Measurements from ENCODE around the gene NEUROD4. TPM values are rescaled to one million over a fixed set of nuclear protein-coding genes. Genes with fewer than 3 reads are reported as not detected.

NEUROD4 gene
- total RNA-seq, 1 donor from 2014 or later = not detected

DNA sequence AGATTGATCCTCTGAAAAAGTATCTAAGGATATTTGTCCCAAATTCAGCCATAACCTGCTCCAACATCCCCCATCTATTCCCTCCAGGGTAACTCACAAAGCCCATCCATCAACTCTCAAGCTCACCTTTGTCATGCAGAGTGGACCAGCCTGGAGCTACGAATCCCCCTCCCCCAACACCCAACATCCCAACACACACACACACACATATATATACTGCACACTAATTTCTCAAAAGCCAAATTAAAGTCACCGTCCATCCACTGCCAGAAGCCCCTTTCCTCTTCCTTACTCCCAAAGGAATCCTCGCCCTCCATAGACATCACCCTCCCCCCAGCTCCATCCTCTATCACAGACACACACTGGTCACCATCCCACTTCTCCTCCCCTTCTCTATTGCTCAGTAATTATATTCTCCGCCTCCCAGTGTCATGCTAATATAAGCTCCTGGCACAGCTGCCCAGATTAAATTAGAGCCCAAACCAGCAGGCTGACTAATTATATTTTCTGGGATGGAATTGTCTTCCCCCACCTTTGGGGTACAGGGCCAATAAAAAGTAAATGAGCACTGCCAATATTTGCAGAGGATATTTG lies 21.7 kb upstream of the NEUROD4 start:
- no peak for DNase-seq (ENCODE audit: low read depth)
- H3K4me3 ChIP-seq (ENCODE audit: low read depth, low read length) = no peak overlapping the region
- TF ChIP-seq, protein P1, sequence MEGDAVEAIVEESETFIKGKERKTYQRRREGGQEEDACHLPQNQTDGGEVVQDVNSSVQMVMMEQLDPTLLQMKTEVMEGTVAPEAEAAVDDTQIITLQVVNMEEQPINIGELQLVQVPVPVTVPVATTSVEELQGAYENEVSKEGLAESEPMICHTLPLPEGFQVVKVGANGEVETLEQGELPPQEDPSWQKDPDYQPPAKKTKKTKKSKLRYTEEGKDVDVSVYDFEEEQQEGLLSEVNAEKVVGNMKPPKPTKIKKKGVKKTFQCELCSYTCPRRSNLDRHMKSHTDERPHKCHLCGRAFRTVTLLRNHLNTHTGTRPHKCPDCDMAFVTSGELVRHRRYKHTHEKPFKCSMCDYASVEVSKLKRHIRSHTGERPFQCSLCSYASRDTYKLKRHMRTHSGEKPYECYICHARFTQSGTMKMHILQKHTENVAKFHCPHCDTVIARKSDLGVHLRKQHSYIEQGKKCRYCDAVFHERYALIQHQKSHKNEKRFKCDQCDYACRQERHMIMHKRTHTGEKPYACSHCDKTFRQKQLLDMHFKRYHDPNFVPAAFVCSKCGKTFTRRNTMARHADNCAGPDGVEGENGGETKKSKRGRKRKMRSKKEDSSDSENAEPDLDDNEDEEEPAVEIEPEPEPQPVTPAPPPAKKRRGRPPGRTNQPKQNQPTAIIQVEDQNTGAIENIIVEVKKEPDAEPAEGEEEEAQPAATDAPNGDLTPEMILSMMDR (conservative IDR thresholded peaks at IDR 0.05; ENCODE audit: low read depth, low read length) = no peak

DNA sequence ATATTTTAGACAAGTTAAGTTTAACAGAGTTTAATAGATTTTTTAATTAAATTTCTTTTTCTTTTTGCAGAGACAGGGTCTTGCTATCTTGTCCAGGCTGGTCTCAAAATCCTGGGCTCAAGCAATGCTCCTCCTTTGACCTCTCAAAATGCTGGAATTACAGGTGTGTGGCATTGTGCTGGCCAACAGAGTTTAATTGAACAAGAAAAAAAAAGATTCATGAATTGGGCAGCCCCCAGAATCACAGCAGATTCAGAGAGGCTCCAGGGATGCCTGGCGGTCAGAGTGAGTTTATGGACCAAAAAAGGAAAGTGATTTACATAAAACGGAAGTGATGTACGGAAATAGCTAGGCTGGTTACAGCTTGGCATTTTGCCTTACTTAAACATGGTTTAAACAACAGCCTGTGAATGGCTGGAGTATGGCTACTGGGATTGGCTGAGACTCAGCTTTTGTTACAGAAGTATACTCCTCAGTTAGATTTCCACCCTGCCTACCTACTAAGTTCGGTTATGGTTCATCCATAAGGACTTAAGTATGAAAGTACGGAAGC lies 20.7 kb upstream of the NEUROD4 start:
- TF ChIP-seq, protein P1 (conservative IDR thresholded peaks at IDR 0.05; ENCODE audit: low read depth, low read length) = no peak
- no peak overlapping the region for H3K4me3 ChIP-seq (ENCODE audit: low read depth, low read length)
- DNase-seq (ENCODE audit: low read depth) = no peak

DNA sequence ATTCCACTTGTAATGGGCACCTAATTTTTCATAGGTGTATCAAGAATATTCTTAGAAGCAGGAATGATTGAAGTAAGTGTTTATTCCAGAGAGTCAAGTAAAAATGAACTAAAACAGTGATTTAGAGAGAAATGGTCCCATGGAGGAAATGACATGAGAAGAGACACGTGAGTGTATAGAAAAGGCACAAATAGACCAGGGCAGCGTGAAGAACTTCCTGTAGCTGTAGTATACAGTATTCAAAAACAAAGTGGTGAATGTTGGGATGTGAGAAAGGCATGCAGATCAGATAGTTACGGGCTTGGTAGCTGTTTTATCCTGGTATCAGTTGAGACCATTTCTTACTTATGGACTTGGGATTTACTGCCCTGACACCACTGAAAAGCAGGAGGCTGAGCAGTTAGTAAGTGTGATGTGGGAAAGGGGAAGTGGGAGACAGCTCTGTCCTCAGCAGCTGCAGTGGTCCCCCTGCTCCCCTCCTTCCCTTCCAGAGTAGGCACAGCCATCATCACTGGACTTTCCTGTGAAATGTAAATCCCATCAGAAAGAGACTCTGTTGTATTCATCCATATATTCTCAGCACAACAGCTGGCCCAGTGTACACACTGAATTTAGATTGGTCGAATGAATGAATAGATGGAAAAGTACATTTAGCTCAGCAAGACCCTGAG lies 18.4 kb upstream of the NEUROD4 start:
- TF ChIP-seq, protein P1 (conservative IDR thresholded peaks at IDR 0.05; ENCODE audit: low read depth, low read length) = no peak
- no peak overlapping the region for H3K4me3 ChIP-seq (ENCODE audit: low read depth, low read length)

DNA sequence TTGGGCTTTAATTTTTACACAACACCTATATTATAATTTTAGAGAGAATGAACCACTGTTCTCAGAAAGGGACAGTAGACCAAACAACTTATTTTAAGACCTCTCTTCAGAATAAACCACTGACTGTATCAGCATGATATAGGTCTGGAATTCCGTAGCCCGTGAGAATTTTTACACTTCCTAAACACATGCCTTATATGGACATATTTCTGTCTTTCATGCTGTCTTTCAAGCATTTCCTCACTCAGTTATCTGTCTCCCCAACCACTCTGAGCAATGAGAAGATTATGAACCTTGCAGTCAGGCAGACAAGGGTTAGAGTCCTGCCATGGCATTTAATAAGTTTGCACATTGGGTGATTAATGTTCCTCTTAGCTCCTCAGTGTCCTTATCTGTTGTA lies 17.4 kb upstream of the NEUROD4 start:
- TF ChIP-seq, protein P1 (conservative IDR thresholded peaks at IDR 0.05; ENCODE audit: low read depth, low read length) = no peak
- DNase-seq (ENCODE audit: low read depth) = no peak
- no peak overlapping the region for H3K4me3 ChIP-seq (ENCODE audit: low read depth, low read length)

More for the DNA sequence above, 18.4 kb upstream of the NEUROD4 start:
- no peak for DNase-seq (ENCODE audit: low read depth)

DNA sequence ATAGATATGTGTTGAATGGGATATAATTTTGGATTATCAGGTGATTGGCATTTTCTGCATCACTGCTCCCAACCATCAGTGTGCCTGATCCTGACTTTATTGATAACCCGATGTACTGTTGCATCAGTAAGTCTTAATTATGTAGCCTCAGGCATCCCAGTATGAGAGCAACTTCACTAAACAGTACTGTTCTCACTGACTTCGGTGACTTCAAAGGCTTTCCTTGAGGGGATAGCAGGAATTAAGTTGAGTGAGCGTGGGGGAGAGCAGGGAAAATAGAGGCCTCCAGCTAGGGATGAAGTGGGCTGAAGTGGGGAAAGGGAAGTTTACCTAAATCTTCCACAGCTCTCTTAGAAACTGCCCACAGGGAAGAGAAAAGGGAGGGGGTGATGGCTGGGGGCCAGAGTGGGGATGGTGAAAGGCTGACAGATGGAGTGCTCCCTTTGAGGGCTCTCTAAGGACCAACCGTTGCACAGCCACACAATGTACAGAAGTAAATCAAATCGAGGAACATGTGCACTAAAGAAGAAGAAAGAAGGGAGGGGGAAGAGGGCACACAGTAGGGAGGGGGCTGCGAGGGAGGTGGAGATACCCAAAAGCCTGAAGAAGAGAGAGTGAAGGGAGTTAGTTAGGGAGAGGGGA lies 10.7 kb upstream of the NEUROD4 start:
- TF ChIP-seq, protein P1 (conservative IDR thresholded peaks at IDR 0.05; ENCODE audit: low read depth, low read length) = no peak

DNA sequence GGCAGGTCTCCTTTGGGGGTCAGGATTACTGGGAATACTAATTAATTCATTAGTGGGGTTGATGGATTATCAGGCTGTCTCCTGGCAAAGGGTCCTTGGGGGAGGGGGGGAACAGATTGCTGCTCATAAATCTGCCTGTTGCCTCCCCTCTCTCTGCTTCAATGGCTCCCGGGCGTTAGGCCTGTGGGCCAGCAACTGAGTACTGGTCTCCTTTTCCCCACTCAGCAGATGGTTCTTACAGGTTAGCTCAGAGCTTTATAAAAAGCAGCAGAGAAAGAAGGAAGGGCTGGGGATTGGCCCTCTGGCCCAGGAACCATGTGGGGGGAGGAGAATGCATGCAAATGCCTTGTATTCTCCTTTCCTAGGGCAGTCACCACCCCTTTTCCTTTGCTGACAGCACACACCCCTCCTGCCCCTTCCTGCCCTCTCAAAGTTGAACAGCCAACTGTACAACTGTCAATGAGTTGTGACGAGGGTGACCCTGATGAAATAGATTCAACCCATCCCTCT lies 2.3 kb upstream of the NEUROD4 start:
- no peak for DNase-seq (ENCODE audit: low read depth)
- H3K4me3 ChIP-seq (ENCODE audit: low read depth, low read length) = no peak overlapping the region
- TF ChIP-seq, protein P1 (conservative IDR thresholded peaks at IDR 0.05; ENCODE audit: low read depth, low read length) = no peak

More for the DNA sequence above, 10.7 kb upstream of the NEUROD4 start:
- no peak for DNase-seq (ENCODE audit: low read depth)
- no peak overlapping the region for H3K4me3 ChIP-seq (ENCODE audit: low read depth, low read length)

Measured in epithelial cell of proximal tubule (primary cell).